Natural killer cell (primary cell): ENCODE measurements around the gene CHD5. TPM values are rescaled to one million over a fixed set of nuclear protein-coding genes. Genes with fewer than 3 reads are reported as not detected.

Experiments used
- ATAC-seq, 3 donors: fragments of 150-1000 bp in 2 of 3; fragments of 200-7000 bp in 1 of 3; cut with Tn5 transposase; 1 replicate in 1 of 3; 2 replicates in 2 of 3; pipeline ENCODE4 v1.10.0; 2021; ENCODE audit warnings: mild to moderate bottlenecking in 2 of 3, moderate library complexity in 2 of 3
- DNase-seq, 2 donors: peaks; one replicate each; pipeline versions ENCODE4 v3.0.0 to v3.0.0-alpha.2; 2013 to 2021; ENCODE audit warnings: mixed read lengths in 1 of 2
- H3K27ac ChIP-seq: one replicate; pipeline ENCODE4 v1.5.1; 2013; ENCODE audit warnings: mild to moderate bottlenecking, low read length
- H3K27me3 ChIP-seq: one replicate; pipeline ENCODE4 v1.6.1; 2013; ENCODE audit warnings: low read length; ENCODE audit not compliant: control insufficient read depth, insufficient read depth
- H3K36me3 ChIP-seq: one replicate; pipeline ENCODE4 v1.6.1; 2013; ENCODE audit warnings: low read length; ENCODE audit not compliant: control insufficient read depth, insufficient read depth
- H3K4me1 ChIP-seq: one replicate; pipeline ENCODE4 v1.6.1; 2013; ENCODE audit warnings: low read length; ENCODE audit not compliant: control insufficient read depth, insufficient read depth
- H3K4me3 ChIP-seq: one replicate; pipeline ENCODE4 v1.5.1; 2013; ENCODE audit warnings: low read length
- H3K9me3 ChIP-seq: one replicate; pipeline ENCODE4 v1.6.1; 2013; ENCODE audit warnings: low read length; ENCODE audit not compliant: control insufficient read depth, insufficient read depth
- H3K27ac Mint-ChIP-seq, 2 donors: one replicate each; pipeline ENCODE4 v1.8.0; 2022; ENCODE audit warnings: mild to moderate bottlenecking in 2 of 2, mixed read lengths in 2 of 2, moderate library complexity in 1 of 2
- H3K27me3 Mint-ChIP-seq, 2 donors: one replicate each; pipeline ENCODE4 v1.8.0; 2022; ENCODE audit warnings: low read depth in 2 of 2, mixed read lengths in 2 of 2
- H3K36me3 Mint-ChIP-seq: one replicate; pipeline ENCODE4 v1.8.0; 2022; ENCODE audit warnings: mixed read lengths
- H3K4me1 Mint-ChIP-seq, 2 donors: one replicate each; pipeline ENCODE4 v1.8.0; 2022; ENCODE audit warnings: mixed read lengths in 2 of 2
- H3K4me3 Mint-ChIP-seq: one replicate; pipeline ENCODE4 v1.8.0; 2022; ENCODE audit warnings: mild to moderate bottlenecking, moderate library complexity, mixed read lengths
- H3K9me3 Mint-ChIP-seq, 2 donors: one replicate each; pipeline ENCODE4 v1.8.0; 2022; ENCODE audit warnings: mixed read lengths in 2 of 2
- CTCF ChIP-seq: fragments of 200-600 bp; IDR thresholded peaks from one replicate; pipeline ENCODE4 v1.8.0; 2022; ENCODE audit warnings: antibody characterized with exemption
- WGBS: methylation state at CpG from one replicate; pipeline ENCODE4 v1.1.7; 2013; ENCODE audit warnings: missing lambda C conversion rate; ENCODE audit not compliant: insufficient coverage; 5-methylcytosine and 5-hydroxymethylcytosine counted together
- intact Hi-C: fragments of 100-400 bp; cut with micrococcal nuclease; formaldehyde crosslinking; loops from one replicate; pipeline ENCODE4 v1.14.2; 2022
- total RNA-seq, 4 donors: library from RNA; stranded (reverse); fragments of 120-200 nt in 1 of 4; gene quantifications; one replicate each; pipeline versions ENCODE4 v1.2.3 to v1.2.4, GENCODE V29; 2013 to 2022

CHD5 gene
- total RNA-seq, 3 donors from 2014 or later (not counting 1 experiment from before 2014, with no cell fraction given): 0.34 to 1.2 (median 0.73) TPM

- WGBS: 96% methylated on average over 5 of the region's 5 CpGs
- Histone ChIP-seq H3K27me3 (peaks cover 17% of the 10 kb centered on the region), H3K36me3 (no peaks in the 10 kb centered on the region), H3K4me3 (no peak overlapping the region), H3K27ac (no peak overlapping the region), H3K9me3 (no peaks in the 10 kb centered on the region), H3K4me1 (peaks cover 8% of the 10 kb centered on the region)
- TF ChIP-seq CTCF: no peak
- DNase-seq: no peak
- H3K4me3 Mint-ChIP-seq: no peak overlapping the region
- H3K9me3 Mint-ChIP-seq: no peaks in the 10 kb centered on the region
- intact Hi-C loops: no loop called here
- H3K27me3 Mint-ChIP-seq: peaks cover 16 to 27% of the 10 kb centered on the region in 2 donors
- no peak for ATAC-seq
- no peaks in the 10 kb centered on the region for H3K36me3 Mint-ChIP-seq
- H3K4me1 Mint-ChIP-seq: peaks cover 6 to 12% of the 10 kb centered on the region in 2 donors
- no peak overlapping the region for H3K27ac Mint-ChIP-seq
These were observed 5.3 kb downstream of the CHD5 start for GRCh38 chr1:6174621-6175410.

GRCh38 chr1:6172549-6172948, 7.6 kb downstream of the CHD5 start:
- H3K27ac ChIP-seq: no peak overlapping the region
- no peak for TF ChIP-seq CTCF
- no peaks in the 10 kb centered on the region for H3K36me3 ChIP-seq
- Mint-ChIP-seq H3K4me3 (no peak overlapping the region), H3K36me3 (no peaks in the 10 kb centered on the region), H3K9me3 (no peaks in the 10 kb centered on the region), H3K27ac (no peak overlapping the region), H3K27me3 (peaks cover 9 to 13% of the 10 kb centered on the region in 2 donors), H3K4me1 (peaks cover 3% of the 10 kb centered on the region in 2 donors)
- ATAC-seq: no peak
- intact Hi-C loops: no loop called here
- peaks cover 5% of the 10 kb centered on the region for H3K27me3 ChIP-seq
- no peaks in the 10 kb centered on the region for H3K4me1 ChIP-seq
- WGBS: 80% methylated on average over 10 of the region's 10 CpGs
- no peak overlapping the region for H3K4me3 ChIP-seq
- DNase-seq: no peak
- no peaks in the 10 kb centered on the region for H3K9me3 ChIP-seq

GRCh38 chr1:6171548-6172124, 8.5 kb downstream of the CHD5 start:
- Histone ChIP-seq H3K9me3 (no peaks in the 10 kb centered on the region), H3K27me3 (peaks cover under 1% of the 10 kb centered on the region), H3K4me3 (no peak overlapping the region), H3K4me1 (no peaks in the 10 kb centered on the region), H3K36me3 (no peaks in the 10 kb centered on the region), H3K27ac (no peak overlapping the region)
- peaks cover under 1 to 5% of the 10 kb centered on the region in 2 donors for H3K27me3 Mint-ChIP-seq
- H3K4me3 Mint-ChIP-seq: no peak overlapping the region
- H3K9me3 Mint-ChIP-seq: no peaks in the 10 kb centered on the region
- intact Hi-C loops: no loop called here
- ATAC-seq (no peak), DNase-seq (no peak)
- no peak overlapping the region for H3K27ac Mint-ChIP-seq
- no peak for TF ChIP-seq CTCF
- WGBS: 50% methylated on average over 10 of the region's 10 CpGs
- no peaks in the 10 kb centered on the region for H3K4me1 Mint-ChIP-seq
- H3K36me3 Mint-ChIP-seq: no peaks in the 10 kb centered on the region
